ENCODE results near the gene NFATC2.

GRCh38 chr20:51410586-51411325 is 131.8 kb downstream of the NFATC2 start:
- TF ChIP-seq CTCF (IDR thresholded peaks at IDR 0.05 in 4 of 5, conservative IDR thresholded peaks at IDR 0.05 in 1 of 5) = no peak
- no peak for TF ChIP-seq POLR2A (IDR thresholded peaks at IDR 0.05)
